Stimulated activated effector memory CD8-positive, alpha-beta T cell treated with anti-CD3 and anti-CD28 coated beads, Interleukin-12 subunit alpha, Interleukin-12 subunit beta, amount 100 ng/mL, for 72 hours (primary cell): Measurements from ENCODE around the gene GPRIN2.
"Not testable (repeated sequence)": the region's sequence is repeated elsewhere in the genome, so short reads cannot be mapped to it uniquely, and the experiment has no call there.

Source experiments
- ATAC-seq: fragments of 150-1000 bp; cut with Tn5 transposase; 2 replicates; pipeline ENCODE4 v1.10.0; 2021
- DNase-seq, 2 donors: peaks; one replicate each; pipeline ENCODE4 v3.0.0; 2021 to 2022; ENCODE audit warnings: low spot score in 2 of 2
- H3K27ac Mint-ChIP-seq: one replicate; pipeline ENCODE4 v1.8.0; 2022; ENCODE audit warnings: mild to moderate bottlenecking, mixed read lengths
- H3K36me3 Mint-ChIP-seq: one replicate; pipeline ENCODE4 v1.8.0; 2022; ENCODE audit warnings: mild to moderate bottlenecking, mixed read lengths
- H3K4me1 Mint-ChIP-seq: one replicate; pipeline ENCODE4 v1.8.0; 2022; ENCODE audit warnings: mixed read lengths
- H3K4me3 Mint-ChIP-seq: one replicate; pipeline ENCODE4 v1.8.0; 2022; ENCODE audit warnings: mild to moderate bottlenecking, mixed read lengths
- H3K9me3 Mint-ChIP-seq: one replicate; pipeline ENCODE4 v1.8.0; 2022; ENCODE audit warnings: mixed read lengths

The GPRIN2 gene

DNA sequence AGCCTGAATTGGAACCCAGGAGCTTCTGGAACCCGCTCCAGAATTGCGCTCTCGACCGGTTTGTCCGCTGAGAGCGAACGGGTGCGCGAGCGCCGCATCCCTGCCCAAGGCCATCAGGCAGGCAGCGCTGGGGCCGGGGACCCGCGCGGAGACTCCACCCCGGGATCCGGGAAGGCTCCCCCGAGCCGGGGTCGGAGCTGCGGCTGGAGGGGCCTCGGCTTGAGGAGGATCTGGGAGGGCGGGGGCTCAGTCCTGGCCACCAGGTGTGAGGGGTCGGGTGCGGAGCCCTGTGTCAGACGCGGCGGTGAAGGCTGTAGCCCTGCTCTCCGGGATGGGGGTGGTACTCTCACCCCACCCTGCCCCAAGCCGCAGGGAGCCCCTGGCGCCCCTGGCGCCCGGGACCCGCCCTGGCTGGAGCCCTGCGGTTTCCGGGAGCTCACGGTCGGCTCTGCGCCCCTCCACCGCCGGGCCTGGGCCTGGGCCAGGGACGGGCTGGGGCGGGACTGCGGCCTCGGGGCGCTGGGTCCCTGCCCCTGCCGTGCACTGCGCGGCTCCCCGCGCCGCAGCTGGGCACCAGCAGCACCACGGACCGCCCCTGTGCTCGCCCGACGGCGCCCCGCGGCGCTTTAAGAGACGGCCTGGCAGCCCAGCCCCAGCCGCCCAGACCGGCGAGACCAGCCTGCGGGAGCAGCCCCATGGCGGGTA lies 22.2 kb upstream of the GPRIN2 start, which contains the start of gene SYT15:
SYT15 (plus strand) TSS at position 655 of the 705 bp plus-strand sequence; CDS start at position 696, 41 bp downstream.
- not testable (repeated sequence) for H3K4me3 Mint-ChIP-seq, DNase-seq, ATAC-seq, H3K27ac Mint-ChIP-seq, H3K9me3 Mint-ChIP-seq, H3K36me3 Mint-ChIP-seq, H3K4me1 Mint-ChIP-seq

DNA sequence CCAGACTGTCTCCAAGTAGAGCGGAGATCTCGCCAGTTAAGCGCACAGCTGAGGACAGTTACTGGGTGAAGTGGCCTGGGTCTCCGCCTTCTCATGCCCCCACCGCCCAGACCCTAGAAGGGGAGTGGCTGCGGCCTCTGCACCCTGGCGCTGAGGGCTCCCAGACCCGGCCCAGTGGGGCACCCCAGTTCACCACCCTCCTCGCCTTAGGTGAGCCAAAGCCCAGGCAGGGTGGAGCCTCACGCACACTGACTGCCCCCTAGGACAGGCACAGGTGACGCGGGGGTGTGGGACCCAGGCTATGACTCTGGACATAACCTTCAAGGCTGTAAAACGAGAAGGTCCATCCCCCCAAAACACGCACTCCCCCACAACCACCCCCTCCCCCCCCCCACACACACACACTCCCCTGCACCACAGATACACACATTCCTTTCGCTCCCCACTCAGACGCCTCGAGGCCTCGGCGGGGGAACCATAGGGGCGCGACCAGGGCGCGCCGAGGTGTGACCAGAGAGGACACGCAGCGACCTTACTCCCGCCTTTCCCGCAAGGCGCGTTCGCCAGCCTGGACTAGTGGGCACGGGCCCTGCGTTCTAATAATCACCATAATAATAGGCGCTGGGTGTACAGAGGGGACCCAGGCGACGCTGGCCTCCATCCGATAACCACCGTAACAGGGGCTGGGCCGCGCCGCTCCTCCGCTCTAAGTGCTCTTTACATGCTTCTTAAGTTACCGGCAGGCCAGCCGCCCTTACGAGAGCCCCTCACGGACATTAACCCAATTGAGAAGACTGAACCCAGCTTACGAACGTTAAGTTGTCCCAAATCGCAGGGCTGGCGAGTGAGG lies 21.4 kb upstream of the GPRIN2 start:
- not testable (repeated sequence) for H3K27ac Mint-ChIP-seq, DNase-seq, H3K4me3 Mint-ChIP-seq, H3K4me1 Mint-ChIP-seq, H3K36me3 Mint-ChIP-seq, ATAC-seq, H3K9me3 Mint-ChIP-seq

DNA sequence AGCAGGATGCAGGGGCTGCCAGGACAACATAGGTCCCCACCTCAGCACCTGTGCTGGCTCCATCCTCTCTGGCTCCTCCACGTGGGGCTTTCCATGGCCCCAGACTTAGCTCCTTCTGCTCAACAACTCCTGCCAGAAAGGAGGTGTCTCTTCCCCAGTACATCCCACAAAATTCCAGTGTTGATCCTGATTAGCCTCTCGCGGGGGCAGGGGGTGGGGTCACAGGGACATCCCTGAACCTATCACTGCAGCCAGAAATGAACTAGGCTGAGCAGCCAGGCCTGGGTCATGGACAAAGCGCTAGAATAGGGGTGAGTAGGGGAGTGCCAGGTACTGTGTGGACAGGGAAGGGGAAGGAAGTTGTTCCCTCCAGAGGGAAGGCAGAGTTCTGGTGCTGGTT lies 17.4 kb upstream of the GPRIN2 start:
- H3K4me3 Mint-ChIP-seq, ATAC-seq, H3K4me1 Mint-ChIP-seq, H3K9me3 Mint-ChIP-seq, DNase-seq, H3K36me3 Mint-ChIP-seq, H3K27ac Mint-ChIP-seq: not testable (repeated sequence)

DNA sequence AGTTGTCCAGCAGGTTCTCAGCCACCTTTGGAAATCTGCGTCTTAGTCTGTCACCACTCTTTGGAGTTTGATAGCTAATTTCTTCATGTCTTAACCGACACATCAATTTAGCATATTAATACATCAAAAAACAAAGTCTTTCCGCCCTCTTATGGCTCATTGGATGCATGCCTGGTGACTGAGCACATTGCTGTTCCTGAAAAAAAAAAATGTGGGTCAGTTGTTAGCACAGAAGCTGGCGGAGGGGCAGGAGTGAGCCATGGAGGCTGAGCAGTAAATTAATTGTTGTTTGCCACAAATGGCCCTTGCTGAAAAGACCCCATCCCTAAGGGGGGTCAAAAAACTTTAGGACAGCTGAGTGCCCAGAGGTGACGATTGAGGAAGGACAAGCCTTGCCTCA lies 16.9 kb upstream of the GPRIN2 start:
- ATAC-seq, H3K4me3 Mint-ChIP-seq, H3K4me1 Mint-ChIP-seq, H3K9me3 Mint-ChIP-seq, H3K36me3 Mint-ChIP-seq, H3K27ac Mint-ChIP-seq, DNase-seq: not testable (repeated sequence)

DNA sequence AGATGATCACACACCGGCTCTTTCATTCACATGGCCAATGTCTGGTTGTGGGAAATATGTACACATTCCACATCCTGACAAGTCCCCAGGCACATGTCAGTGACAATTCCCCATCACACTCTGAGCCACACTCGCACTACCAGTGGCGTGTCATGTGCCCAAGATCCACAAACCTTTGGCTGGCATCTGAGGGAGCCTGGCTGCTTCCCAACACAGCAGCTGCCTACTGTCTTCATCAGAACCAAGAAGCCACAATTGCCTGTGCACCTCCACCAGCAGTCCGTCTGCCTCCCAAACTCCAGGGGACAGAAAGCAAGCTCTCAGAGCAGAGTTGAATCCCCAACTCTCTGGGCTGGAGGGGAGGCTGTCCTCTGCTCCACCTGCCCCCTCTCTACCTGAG lies 16.3 kb upstream of the GPRIN2 start:
- not testable (repeated sequence) for H3K27ac Mint-ChIP-seq, H3K9me3 Mint-ChIP-seq, H3K36me3 Mint-ChIP-seq, H3K4me1 Mint-ChIP-seq, H3K4me3 Mint-ChIP-seq, DNase-seq, ATAC-seq

DNA sequence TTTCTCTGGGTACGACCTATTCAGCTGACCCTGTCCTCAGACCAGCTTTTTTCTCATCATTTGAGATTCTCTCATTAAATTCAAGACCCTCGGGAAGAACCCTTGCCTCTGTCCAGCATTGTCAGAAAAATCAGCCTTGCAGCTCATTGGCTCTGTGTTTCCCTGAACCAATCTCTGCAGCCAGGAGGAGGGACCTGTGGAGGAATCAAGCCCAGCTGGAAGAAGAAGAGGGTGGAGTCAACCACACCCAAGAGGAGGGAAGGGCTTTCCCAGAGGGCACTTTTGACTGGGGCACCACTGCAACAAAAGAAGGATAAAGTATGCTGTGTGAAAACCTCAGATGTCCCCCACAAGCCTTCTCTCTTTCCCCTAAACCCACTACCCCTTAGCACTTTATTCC lies 14.2 kb upstream of the GPRIN2 start:
- not testable (repeated sequence) for H3K4me1 Mint-ChIP-seq, H3K36me3 Mint-ChIP-seq, ATAC-seq, H3K4me3 Mint-ChIP-seq, DNase-seq, H3K9me3 Mint-ChIP-seq, H3K27ac Mint-ChIP-seq

DNA sequence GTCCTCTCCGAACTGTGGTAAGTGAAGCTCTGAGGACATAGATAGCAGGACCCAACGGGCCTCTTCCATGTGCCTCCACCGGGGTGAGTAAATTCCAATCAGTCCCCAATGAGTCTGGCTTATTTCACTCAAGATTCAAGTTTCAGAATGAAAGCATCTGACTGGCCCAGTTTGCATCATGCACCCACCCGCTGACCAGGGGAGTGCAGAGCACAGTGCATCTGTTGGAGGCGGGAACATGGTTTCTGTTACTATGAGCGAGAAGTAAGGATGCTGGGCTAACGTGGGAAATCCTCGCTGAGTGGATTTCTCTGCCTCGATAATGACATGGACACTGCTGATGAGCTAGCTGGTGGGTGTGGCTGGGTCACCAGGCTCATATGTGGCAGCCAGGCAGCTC lies 10.7 kb upstream of the GPRIN2 start:
- H3K4me3 Mint-ChIP-seq, ATAC-seq, H3K36me3 Mint-ChIP-seq, H3K4me1 Mint-ChIP-seq, H3K9me3 Mint-ChIP-seq, H3K27ac Mint-ChIP-seq, DNase-seq: not testable (repeated sequence)

DNA sequence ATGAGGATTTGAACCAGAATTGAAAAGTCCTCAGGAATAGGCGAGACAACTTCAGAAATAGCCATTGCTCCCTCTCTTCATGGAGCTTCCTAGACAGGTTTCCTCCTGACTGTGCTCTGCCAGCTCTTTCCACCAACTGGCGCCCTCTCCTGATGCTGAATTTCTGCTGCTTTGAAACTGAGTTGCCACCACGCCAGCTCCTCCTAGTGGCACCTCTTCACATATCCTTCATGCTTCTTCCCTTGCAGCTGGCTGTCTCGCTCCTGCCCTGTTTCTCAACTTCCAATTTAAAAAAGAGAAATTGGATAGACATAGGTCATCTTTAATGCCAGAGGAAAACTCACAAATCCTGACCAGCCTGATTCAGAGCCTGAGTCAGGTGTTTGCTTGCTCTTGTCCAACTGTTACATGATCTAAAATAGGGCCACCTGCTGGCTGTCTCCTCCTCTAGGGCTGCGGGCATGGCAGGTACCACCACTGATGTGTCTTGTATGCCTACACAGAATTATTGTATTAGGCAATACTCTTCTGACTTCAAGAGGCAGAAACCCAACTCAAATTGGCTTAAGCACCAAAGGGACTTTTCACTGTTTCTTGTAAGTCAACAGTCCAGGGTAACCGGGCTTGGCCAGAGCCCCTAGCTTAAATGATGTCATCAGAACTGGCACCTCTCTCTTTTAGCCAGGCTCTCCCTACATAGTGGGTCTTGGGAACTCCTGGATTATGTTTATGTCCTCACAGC lies 9.3 kb upstream of the GPRIN2 start:
- H3K9me3 Mint-ChIP-seq, H3K27ac Mint-ChIP-seq, H3K36me3 Mint-ChIP-seq, H3K4me1 Mint-ChIP-seq, H3K4me3 Mint-ChIP-seq: not testable (repeated sequence)
- ATAC-seq = peak; percentile 72
- peak; percentile 10 to 47 for DNase-seq

DNA sequence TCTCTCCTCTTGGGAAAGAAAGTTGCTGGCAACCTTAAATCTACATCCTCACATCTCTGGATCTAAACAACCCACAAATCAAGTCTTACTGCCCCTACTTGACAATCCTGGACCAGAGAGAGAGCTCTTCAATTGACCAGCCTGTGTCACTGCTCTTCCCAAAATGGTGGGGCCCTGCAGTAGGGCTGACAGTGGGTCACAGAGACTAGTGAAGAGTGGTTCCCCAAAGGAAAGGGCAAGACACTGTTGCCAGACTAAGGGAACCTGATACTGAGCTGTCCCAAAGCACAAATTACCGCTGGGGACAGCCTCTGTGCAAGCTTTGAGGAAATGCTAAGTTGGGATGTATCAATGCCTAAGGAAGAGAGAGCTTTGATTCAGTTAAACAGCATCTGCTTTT lies 4.5 kb upstream of the GPRIN2 start:
- no peaks in the 10 kb centered on the region for H3K36me3 Mint-ChIP-seq
- no peak for DNase-seq
- H3K27ac Mint-ChIP-seq = no peak overlapping the region
- peaks cover 9% of the 10 kb centered on the region for H3K4me1 Mint-ChIP-seq
- no peaks in the 10 kb centered on the region for H3K9me3 Mint-ChIP-seq
- H3K4me3 Mint-ChIP-seq = no peak overlapping the region
- no peak for ATAC-seq

DNA sequence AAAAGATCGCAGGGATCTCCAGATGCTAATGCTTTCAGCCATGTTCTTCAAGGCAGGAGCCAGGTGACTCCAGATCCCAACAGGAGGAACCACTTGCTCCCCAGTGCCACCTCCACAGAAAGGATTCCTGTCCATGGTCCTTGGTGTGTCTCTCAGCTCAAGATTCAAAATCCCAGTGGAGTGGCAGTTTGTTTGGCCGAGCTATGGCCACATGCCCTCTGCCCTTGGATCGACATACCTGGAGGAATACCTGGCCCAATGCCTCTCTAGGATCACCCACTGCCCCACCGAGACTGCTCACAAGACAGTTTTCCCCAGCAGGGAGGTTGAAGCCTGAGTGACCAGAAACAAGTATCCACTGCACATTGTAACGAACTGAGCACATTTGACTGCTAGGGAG lies 3.9 kb upstream of the GPRIN2 start:
- H3K4me3 Mint-ChIP-seq = no peak overlapping the region
- DNase-seq (peak; percentile 2 to 49), ATAC-seq (no peak)
- H3K4me1 Mint-ChIP-seq = peaks cover 12% of the 10 kb centered on the region
- no peaks in the 10 kb centered on the region for H3K9me3 Mint-ChIP-seq
- H3K27ac Mint-ChIP-seq = no peak overlapping the region
- H3K36me3 Mint-ChIP-seq = no peaks in the 10 kb centered on the region

DNA sequence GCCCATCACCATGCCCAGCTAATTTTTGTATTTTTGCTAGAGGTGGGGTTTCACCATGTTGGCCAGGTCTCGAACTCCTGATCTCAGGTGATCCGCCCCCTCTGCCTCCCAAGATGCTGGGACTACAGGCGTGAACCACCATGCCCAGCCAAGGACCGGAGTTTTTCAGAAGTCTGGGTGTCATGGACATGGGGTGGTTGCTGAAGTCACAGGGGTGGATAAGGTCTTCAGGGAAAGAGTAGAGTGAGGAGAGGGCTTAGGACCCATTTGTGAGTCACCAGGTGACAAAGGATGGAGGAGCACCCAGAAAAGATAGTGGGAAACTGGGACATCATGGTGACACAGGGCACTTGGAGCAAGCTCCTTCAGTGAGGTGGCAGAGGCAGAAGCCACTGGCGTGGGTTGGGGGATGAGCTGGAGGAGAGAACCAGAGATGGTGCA lies 2.8 kb upstream of the GPRIN2 start:
- H3K27ac Mint-ChIP-seq = no peak overlapping the region
- H3K4me3 Mint-ChIP-seq = no peak overlapping the region
- ATAC-seq = no peak
- H3K4me1 Mint-ChIP-seq = peaks cover 12% of the 10 kb centered on the region
- H3K36me3 Mint-ChIP-seq = no peaks in the 10 kb centered on the region
- DNase-seq = peak in 1 of 2 donors; percentile 47
- H3K9me3 Mint-ChIP-seq = no peaks in the 10 kb centered on the region

DNA sequence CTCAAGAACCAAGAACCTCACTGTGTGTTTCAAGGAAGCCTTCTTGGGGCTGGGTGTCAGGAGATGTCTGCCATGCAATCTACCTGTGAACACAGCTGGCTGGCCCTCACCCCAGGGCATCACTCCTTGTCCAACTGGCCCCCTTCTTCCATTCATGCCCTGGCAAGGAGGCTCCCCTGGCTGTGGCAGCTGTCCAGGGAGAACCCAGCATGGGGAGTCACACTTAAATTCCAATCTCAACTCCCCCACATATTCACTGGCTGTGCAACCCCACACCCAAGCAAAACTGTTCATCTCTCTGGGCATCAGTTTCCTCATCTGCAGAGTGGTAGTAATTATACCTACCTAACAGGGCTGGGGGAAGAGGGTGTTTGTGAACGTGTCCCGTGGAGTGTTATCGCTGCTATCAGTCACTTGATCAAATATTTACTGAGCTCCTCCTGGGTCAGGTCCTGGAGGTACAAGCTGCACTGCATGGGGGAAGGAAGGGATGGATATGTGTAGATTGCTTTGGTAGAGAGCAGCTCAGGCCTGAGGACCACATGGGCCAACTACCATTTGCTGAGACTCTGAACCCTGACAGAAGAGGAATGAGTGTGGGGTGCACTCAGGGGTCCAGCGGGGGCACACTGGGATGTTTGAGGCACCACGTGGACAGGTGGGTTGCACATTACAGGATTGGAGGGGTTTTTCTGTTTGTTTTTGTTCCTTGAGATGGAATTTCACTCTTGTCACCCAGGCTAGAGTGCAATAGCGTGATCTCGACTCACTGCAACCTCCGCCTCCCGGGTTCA lies 2.1 kb upstream of the GPRIN2 start:
- DNase-seq (peak in 1 of 2 donors; percentile 47), ATAC-seq (no peak)
- Mint-ChIP-seq H3K4me3 (no peak overlapping the region), H3K27ac (no peak overlapping the region), H3K36me3 (no peaks in the 10 kb centered on the region), H3K4me1 (peaks cover 12% of the 10 kb centered on the region), H3K9me3 (no peaks in the 10 kb centered on the region)

DNA sequence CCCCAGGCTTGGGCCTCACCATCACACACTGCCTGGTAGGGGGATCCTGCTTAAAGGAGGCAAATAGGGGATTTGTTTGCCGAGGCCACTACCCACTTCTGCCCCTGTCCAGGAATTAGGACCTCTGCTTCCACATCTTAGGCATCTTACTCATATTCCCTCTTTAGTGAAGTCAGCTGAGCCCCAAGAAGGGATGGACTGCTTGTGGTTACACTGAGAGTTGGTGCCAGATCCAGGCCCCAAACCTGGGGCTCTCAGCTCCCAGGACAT lies 1.6 kb upstream of the GPRIN2 start:
- Mint-ChIP-seq H3K4me1 (peaks cover 12% of the 10 kb centered on the region), H3K36me3 (no peaks in the 10 kb centered on the region), H3K27ac (no peak overlapping the region), H3K4me3 (peak overlapping the region; percentile 60), H3K9me3 (no peaks in the 10 kb centered on the region)
- DNase-seq (no peak), ATAC-seq (no peak)

DNA sequence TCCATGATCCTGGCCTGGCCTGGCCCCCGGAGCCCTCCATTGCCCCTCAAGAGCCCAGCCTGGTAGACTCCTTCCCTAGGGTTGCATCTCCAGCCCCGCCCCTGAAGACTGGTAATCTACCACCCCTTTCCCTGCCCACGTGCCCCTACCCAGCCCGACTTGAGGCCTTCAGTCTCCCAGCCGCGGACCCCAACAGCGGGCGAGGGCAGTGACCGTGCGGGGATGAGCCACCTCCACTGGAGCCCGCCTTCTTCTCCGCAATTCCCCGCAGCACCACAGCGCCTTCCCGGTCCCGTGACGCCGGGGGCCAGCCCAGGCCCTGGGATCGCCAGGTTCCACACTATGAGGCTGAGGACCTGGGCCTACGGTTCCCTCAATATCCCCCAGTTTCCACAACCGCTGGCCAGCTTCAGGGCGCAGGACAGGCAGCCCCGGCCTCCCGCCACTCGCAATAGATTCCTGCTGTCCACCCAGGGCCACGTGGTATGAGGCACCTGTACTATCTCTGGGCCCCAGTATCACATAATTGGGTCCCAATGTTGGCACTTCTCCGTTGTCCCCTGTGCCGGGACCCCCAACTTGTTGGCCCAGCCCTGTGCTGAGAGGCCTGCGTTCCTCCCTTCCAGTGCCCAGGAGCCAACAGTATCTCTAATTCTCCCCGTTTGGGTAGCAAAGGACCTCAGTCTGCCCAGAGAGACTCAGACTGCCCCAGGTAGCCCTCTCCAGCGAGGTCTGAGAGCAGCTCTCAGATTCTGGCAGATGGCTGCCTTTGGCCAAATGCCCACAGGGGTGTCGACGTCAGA lies 1.1 kb upstream of the GPRIN2 start:
- Mint-ChIP-seq H3K4me3 (peak overlapping the region; percentile 60), H3K36me3 (no peaks in the 10 kb centered on the region), H3K4me1 (peaks cover 12% of the 10 kb centered on the region), H3K9me3 (no peaks in the 10 kb centered on the region), H3K27ac (no peak overlapping the region)
- DNase-seq (peak; percentile 2 to 50), ATAC-seq (no peak)
